Pulmonary artery endothelial cell (primary cell): ENCODE data around the gene ACTA2. TPM values are rescaled to one million over a fixed set of nuclear protein-coding genes. Genes with fewer than 3 reads are reported as not detected.

ENCODE experiments used
- DNase-seq: peaks from one replicate; pipeline ENCODE4 v3.0.0-alpha.2; 2011; ENCODE audit warnings: low read depth, low spot score
- total RNA-seq: library from RNA; depleted of rRNA; stranded (reverse); fragments of >200 nt; gene quantifications from 2 replicates; pipeline ENCODE4 v1.2.3, GENCODE V29; 2014

The ACTA2 gene
- total RNA-seq, 1 donor from 2014 or later, result 12.3 TPM

GRCh38 chr10:88892222-88892967, 60.2 kb downstream of the ACTA2 start:
- DNase-seq, result no peak

GRCh38 chr10:88890681-88891381, 61.7 kb downstream of the ACTA2 start:
- DNase-seq, result no peak

- DNase-seq, result no peak
These were observed 62.8 kb downstream of the ACTA2 start for GRCh38 chr10:88889559-88890337.

GRCh38 chr10:88888810-88889445, 63.6 kb downstream of the ACTA2 start:
- no peak for DNase-seq

- no peak for DNase-seq
These were observed 66.0 kb downstream of the ACTA2 start for GRCh38 chr10:88886557-88886956.

Other genes with a start within 250 kb of the ACTA2 start
- not detected in 2 replicates for gene LIPK, start 246.5 kb downstream of the ACTA2 start, total RNA-seq
- gene LIPN, start 192.8 kb downstream of the ACTA2 start, total RNA-seq, result not detected in 2 replicates
- gene LIPM, start 150.0 kb downstream of the ACTA2 start, total RNA-seq, result not detected in 2 replicates
- gene ANKRD22, start 100.9 kb downstream of the ACTA2 start, total RNA-seq, result not detected in 2 replicates
- gene STAMBPL1, start 72.5 kb downstream of the ACTA2 start, total RNA-seq, result 1.6 and 6.4 TPM in 2 replicates
- gene FAS, start 38.0 kb upstream of the ACTA2 start, total RNA-seq, result 16.8 and 30.2 TPM in 2 replicates